SK-N-SH treated with all-trans-retinoic acid at 6 μM for 48 hours (cell line): ENCODE measurements around the gene TSPAN3.

ENCODE experiments used
- ATAC-seq: fragments of 200-7000 bp; cut with Tn5 transposase; 3 replicates; pipeline ENCODE4 v1.9.1; 2020; ENCODE audit warnings: mild to moderate bottlenecking, moderate library complexity
- ARNTL ChIP-seq: fragments of 450-650 bp; formaldehyde crosslinking; IDR thresholded peaks from 2 replicates; pipeline ENCODE4 v1.5.0; 2020; ENCODE audit warnings: low read depth, mild to moderate bottlenecking, moderate library complexity, borderline replicate concordance
- BACH2 ChIP-seq: fragments of 250-450 bp; sonication (Bioruptor Pico); IDR thresholded peaks from 2 replicates; pipeline ENCODE4 v1.9.0; 2021; ENCODE audit warnings: mild to moderate bottlenecking, borderline replicate concordance
- CREB5 ChIP-seq: fragments of 250-450 bp; sonication (Bioruptor Pico); IDR thresholded peaks from 2 replicates; pipeline ENCODE4 v1.5.1; 2020; ENCODE audit warnings: low read depth, mild to moderate bottlenecking, moderate library complexity
- CSRNP3 ChIP-seq: fragments of 250-450 bp; sonication (Bioruptor Pico); IDR thresholded peaks from 2 replicates; pipeline ENCODE4 v1.5.1; 2021; ENCODE audit warnings: mild to moderate bottlenecking, moderate library complexity
- ESRRG ChIP-seq: fragments of 250-450 bp; sonication (Bioruptor Pico); IDR thresholded peaks from 2 replicates; pipeline ENCODE4 v1.6.1; 2021; ENCODE audit warnings: mild to moderate bottlenecking
- GLIS3 ChIP-seq: fragments of 250-450 bp; sonication (Bioruptor Pico); IDR thresholded peaks from 2 replicates; pipeline ENCODE4 v1.5.0; 2020; ENCODE audit warnings: mild to moderate bottlenecking, moderate library complexity
- ISL1 ChIP-seq: fragments of 250-450 bp; sonication (Bioruptor Pico); IDR thresholded peaks from 2 replicates; pipeline ENCODE4 v2.1.2; 2022; ENCODE audit warnings: mild to moderate bottlenecking, moderate library complexity
- OSR1 ChIP-seq: fragments of 250-450 bp; sonication (Bioruptor Pico); IDR thresholded peaks from 2 replicates; pipeline ENCODE4 v1.8.0; 2022; ENCODE audit warnings: moderate library complexity, mild to moderate bottlenecking, inconsistent platforms
- PATZ1 ChIP-seq: fragments of 250-450 bp; sonication (Bioruptor Pico); IDR thresholded peaks from 2 replicates; pipeline ENCODE4 v1.8.0; 2020; ENCODE audit warnings: mild to moderate bottlenecking, moderate library complexity, borderline replicate concordance
- POU6F1 ChIP-seq: fragments of 250-450 bp; sonication (Bioruptor Pico); IDR thresholded peaks from 2 replicates; pipeline ENCODE4 v1.8.0; 2021; ENCODE audit warnings: low read depth, mild to moderate bottlenecking, moderate library complexity, borderline replicate concordance
- PPARA ChIP-seq: fragments of 250-450 bp; sonication (Bioruptor Pico); IDR thresholded peaks from 2 replicates; pipeline ENCODE4 v1.5.0; 2020; ENCODE audit warnings: mild to moderate bottlenecking, borderline replicate concordance
- SNAI2 ChIP-seq: fragments of 250-450 bp; sonication (Bioruptor Pico); IDR thresholded peaks from 2 replicates; pipeline ENCODE4 v1.5.0; 2020; ENCODE audit warnings: mild to moderate bottlenecking, moderate library complexity
- TCF4 ChIP-seq: fragments of 250-450 bp; sonication (Bioruptor Pico); IDR thresholded peaks from 2 replicates; pipeline ENCODE4 v1.8.0; 2021; ENCODE audit warnings: mild to moderate bottlenecking, moderate library complexity, borderline replicate concordance
- TOX ChIP-seq: fragments of 250-450 bp; sonication (Bioruptor Pico); IDR thresholded peaks from 2 replicates; pipeline ENCODE4 v1.8.0; 2021; ENCODE audit warnings: mild to moderate bottlenecking, moderate library complexity, borderline replicate concordance
- TSHZ2 ChIP-seq: fragments of 250-450 bp; sonication (Bioruptor Pico); IDR thresholded peaks from 2 replicates; pipeline ENCODE4 v1.5.0; 2020; ENCODE audit warnings: mild to moderate bottlenecking, moderate library complexity
- ZC3H10 ChIP-seq: fragments of 250-450 bp; sonication (Bioruptor Pico); IDR thresholded peaks from 2 replicates; pipeline ENCODE4 v1.5.1; 2021; ENCODE audit warnings: mild to moderate bottlenecking, moderate library complexity
- ZFP3 ChIP-seq: fragments of 250-450 bp; sonication (Bioruptor Pico); IDR thresholded peaks from 2 replicates; pipeline ENCODE4 v1.5.0; 2020; ENCODE audit warnings: mild to moderate bottlenecking, moderate library complexity
- ZFP30 ChIP-seq: fragments of 450-650 bp; formaldehyde crosslinking; IDR thresholded peaks from 2 replicates; pipeline ENCODE4 v1.5.0; 2022; ENCODE audit warnings: mild to moderate bottlenecking, moderate library complexity
- ZNF565 ChIP-seq: fragments of 450-650 bp; formaldehyde crosslinking; conservative IDR thresholded peaks from 2 replicates; pipeline ENCODE4 v1.5.0; 2020; ENCODE audit warnings: low read depth, mild to moderate bottlenecking, moderate library complexity
- ZNF70 ChIP-seq: fragments of 450-650 bp; formaldehyde crosslinking; IDR thresholded peaks from 2 replicates; pipeline ENCODE4 v1.5.0; 2020; ENCODE audit warnings: mild to moderate bottlenecking, moderate library complexity
- ZNF8 ChIP-seq: fragments of 450-650 bp; formaldehyde crosslinking; IDR thresholded peaks from 2 replicates; pipeline ENCODE4 v1.5.0; 2020; ENCODE audit warnings: mild to moderate bottlenecking, moderate library complexity

The TSPAN3 gene

GRCh38 chr15:76999996-77000395, 70.9 kb downstream of the TSPAN3 start:
- TF ChIP-seq TSHZ2 (no peak), GLIS3 (CRISPR knock-in tag) (no peak), POU6F1 (no peak), ZC3H10 (CRISPR knock-in tag) (no peak), TCF4 (no peak), ZFP3 (no peak), TOX (CRISPR knock-in tag) (no peak), ZNF8 (no peak), BACH2 (CRISPR knock-in tag) (no peak), CREB5 (CRISPR knock-in tag) (no peak), OSR1 (CRISPR knock-in tag) (no peak), CSRNP3 (no peak), ESRRG (CRISPR knock-in tag) (no peak)
- no peak for ATAC-seq

- no peak for ATAC-seq
Observed at GRCh38 chr15:76998663-76999285, 72.1 kb downstream of the TSPAN3 start.

GRCh38 chr15:76996526-76997401, 74.1 kb downstream of the TSPAN3 start:
- ATAC-seq = peak; percentile 47
- no peak for TF ChIP-seq ZNF565
- TF ChIP-seq ARNTL (CRISPR knock-in tag) = no peak
- TF ChIP-seq POU6F1 = no peak
- no peak for TF ChIP-seq TOX (CRISPR knock-in tag)
- no peak for TF ChIP-seq TSHZ2
- TF ChIP-seq ZFP30 (CRISPR knock-in tag) = no peak
- no peak for TF ChIP-seq BACH2 (CRISPR knock-in tag)
- no peak for TF ChIP-seq TCF4
- TF ChIP-seq SNAI2 (CRISPR knock-in tag) = no peak
- TF ChIP-seq ZNF70 (CRISPR knock-in tag) = no peak
- no peak for TF ChIP-seq ZNF8
- TF ChIP-seq PPARA (CRISPR knock-in tag) = no peak
- no peak for TF ChIP-seq PATZ1 (CRISPR knock-in tag)
- no peak for TF ChIP-seq ISL1 (CRISPR knock-in tag)
- TF ChIP-seq ZC3H10 (CRISPR knock-in tag) = no peak
- TF ChIP-seq ZFP3 = no peak

More at GRCh38 chr15:76998663-76999285, 72.1 kb downstream of the TSPAN3 start:
- TF ChIP-seq TCF4 (peak; percentile 12; the same call in 1 of the 2 replicates), ZNF565 (no peak)
